GM10266 (cell line): ENCODE measurements around the gene SNX15.
A peak's percentile ranks its signal among the peaks of the same experiment; 100 is the strongest.
"Not testable (repeated sequence)": the region's sequence is repeated elsewhere in the genome, so short reads cannot be mapped to it uniquely, and the experiment has no call there.

Experiments used
- DNase-seq: peaks from one replicate; pipeline ENCODE4 v3.0.0; 2012; ENCODE audit errors: extremely low spot score
- TF ChIP-seq, protein P1 (sequence below): IDR thresholded peaks from 2 replicates; pipeline ENCODE4 v1.5.1; 2012; ENCODE audit warnings: mild to moderate bottlenecking, low read depth; ENCODE audit not compliant: control insufficient read depth, insufficient read depth; ENCODE audit errors: missing control alignments

Gene SNX15

GRCh38 chr11:65027213-65028067, at the start of gene SNX15:
Gene SNX15 (plus strand): TSS chr11:65027439. CDS start chr11:65027538, 99 bp downstream.
- DNase-seq: peak; percentile 94
- TF ChIP-seq, protein P1, sequence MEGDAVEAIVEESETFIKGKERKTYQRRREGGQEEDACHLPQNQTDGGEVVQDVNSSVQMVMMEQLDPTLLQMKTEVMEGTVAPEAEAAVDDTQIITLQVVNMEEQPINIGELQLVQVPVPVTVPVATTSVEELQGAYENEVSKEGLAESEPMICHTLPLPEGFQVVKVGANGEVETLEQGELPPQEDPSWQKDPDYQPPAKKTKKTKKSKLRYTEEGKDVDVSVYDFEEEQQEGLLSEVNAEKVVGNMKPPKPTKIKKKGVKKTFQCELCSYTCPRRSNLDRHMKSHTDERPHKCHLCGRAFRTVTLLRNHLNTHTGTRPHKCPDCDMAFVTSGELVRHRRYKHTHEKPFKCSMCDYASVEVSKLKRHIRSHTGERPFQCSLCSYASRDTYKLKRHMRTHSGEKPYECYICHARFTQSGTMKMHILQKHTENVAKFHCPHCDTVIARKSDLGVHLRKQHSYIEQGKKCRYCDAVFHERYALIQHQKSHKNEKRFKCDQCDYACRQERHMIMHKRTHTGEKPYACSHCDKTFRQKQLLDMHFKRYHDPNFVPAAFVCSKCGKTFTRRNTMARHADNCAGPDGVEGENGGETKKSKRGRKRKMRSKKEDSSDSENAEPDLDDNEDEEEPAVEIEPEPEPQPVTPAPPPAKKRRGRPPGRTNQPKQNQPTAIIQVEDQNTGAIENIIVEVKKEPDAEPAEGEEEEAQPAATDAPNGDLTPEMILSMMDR: peak; percentile 42

DNA sequence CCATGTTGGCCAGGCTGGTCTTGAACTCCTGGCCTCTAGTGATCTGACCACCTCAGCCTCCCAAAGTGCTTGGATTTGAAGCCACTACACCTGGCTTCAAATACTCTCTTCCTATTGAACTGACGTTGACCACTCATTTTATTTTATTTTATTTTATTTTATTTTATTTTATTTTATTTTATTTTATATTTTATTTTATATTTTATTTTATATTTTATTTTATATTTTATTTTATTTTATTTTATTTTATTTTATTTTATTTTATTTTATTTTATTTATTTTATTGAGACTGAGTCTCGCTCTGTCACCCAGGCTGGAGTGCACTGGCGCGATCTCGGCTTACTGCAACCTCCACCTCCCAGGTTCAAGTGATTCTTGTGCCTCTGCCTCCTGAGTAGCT, 43.9 kb upstream of the SNX15 start:
- not testable (repeated sequence) for DNase-seq

DNA sequence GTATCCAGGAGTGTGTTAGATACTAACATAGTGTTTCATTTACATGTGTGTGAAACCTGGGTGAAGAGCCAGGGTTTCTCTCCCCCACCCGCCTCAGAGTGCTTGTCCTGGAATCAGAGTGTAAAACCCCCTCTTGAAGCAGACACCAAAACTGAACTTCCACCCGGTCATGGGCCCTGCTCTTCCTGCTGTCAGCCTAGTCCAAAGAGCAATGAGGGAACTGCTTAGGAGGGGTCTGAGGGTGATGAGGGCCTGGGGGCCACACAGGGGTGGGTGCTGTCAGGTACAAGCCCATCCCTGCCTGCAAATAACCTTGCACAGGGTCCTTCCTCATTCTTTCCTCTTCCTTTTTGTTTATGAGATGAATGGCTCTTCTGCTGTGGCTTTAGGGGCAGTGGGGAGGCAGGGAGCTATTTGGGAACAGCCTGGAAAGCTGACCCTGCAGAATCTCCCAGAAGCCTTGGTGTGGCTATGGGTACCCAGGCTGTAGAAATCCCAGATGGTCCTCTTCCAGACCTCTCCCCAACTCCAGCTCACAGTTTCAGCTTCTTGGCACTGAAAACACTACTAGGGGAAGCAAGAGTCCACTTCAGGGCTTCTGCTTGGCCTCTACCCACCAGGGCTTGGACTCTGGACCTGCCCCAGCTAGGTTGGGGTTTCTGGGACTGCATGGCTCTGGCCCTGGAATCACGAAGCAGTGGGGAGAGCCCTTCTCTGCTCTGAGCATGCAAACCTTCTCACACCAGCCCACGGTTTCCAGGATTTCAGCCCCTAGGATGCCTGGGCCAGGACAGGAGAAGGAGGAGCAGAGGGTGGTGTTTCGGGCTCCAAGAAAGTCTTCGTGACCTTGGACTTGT, 39.0 kb upstream of the SNX15 start:
- no peak for DNase-seq
- TF ChIP-seq, protein P1: no peak

DNA sequence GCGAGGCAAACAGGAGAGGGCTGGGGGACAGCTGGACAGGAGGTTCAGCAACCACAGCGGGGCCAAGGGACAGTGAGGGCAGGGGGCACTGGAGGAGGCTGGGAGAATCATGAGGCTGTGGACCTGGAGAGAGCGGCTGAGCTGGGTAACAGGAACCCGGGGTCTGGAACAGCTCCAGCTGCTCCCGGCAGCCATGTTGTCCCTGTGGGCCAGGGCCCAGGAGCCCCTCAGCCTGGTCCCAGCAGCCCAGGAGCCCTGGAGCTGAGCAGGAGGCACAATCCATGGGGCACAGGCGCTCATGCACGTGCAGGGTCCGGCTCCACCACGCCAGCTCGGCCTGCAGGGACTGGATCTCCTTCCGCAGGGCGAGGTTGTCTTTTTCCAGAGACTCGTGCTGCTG, 37.8 kb upstream of the SNX15 start:
- TF ChIP-seq, protein P1: no peak
- DNase-seq: no peak

GRCh38 chr11:64990222-64990923, 36.9 kb upstream of the SNX15 start:
- DNase-seq: no peak
- TF ChIP-seq, protein P1: no peak

DNA sequence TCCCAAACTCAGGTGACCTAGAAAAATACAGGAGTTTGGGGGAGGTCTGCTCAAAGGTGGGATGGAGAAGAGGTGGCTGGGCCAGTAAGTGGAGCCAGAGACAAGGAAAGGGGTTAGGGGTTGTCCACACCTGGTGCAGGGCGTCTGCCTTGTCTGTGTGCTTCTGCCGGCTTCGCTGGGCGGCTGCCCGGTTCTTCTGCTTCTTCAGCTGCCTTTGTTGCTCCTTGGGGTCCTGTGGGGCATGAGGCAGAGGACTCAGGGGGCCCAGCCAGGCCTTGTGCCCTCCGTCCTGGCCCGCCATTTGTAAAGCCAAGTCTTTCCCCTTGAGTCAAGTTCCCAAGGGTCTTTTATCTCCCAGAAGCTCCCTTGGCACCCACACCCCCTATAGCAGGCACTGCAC, 32.9 kb upstream of the SNX15 start:
- DNase-seq: no peak
- TF ChIP-seq, protein P1: no peak

DNA sequence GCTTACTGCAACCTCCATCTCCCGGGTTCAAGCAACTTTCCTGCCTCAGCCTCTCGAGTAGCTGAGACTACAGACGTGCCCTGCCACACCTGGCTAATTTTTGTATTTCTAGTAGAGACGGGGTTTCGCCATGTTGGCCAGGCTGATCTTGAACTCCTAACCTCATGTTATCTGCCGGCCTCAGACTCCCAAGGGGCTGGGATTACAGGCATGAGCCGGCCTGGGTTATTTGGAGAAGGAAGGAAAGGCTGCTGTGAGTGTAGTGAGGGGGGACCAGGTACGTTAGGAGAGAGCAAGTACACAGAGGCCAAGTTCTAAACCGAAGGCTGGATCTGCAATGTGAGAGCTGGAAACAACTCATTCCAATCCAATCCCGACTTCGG, 30.9 kb upstream of the SNX15 start:
- TF ChIP-seq, protein P1: no peak
- DNase-seq: no peak
